Posterior vena cava (tissue), 2 donors: ENCODE measurements around the gene CAPN5. TPM values are rescaled to one million over a fixed set of nuclear protein-coding genes. Genes with fewer than 3 reads are reported as not detected.
"Not testable (repeated sequence)": the region's sequence is repeated elsewhere in the genome, so short reads cannot be mapped to it uniquely, and the experiment has no call there.

Experiments used
- DNase-seq: peaks from one replicate; pipeline ENCODE4 v3.0.0-alpha.2; 2020; ENCODE audit warnings: low spot score
- intact Hi-C, 2 donors: fragments of 100-400 bp; cut with DNase I; formaldehyde crosslinking; loops; one replicate each; pipeline versions ENCODE4 v1.14.1 to v1.14.2; 2022 to 2023
- total RNA-seq, 2 donors: library from RNA; stranded (reverse); fragmentation: NEBNext Ultra II Directional; extraction: Animal tissue kit (Norgen Biotek cat#: 25700); gene quantifications; one replicate each; pipeline ENCODE4 v1.2.1, GENCODE V29; 2021
- donor health status: DM: yes; HTN: yes; CAD: no.
- donor health status: DM: yes; HTN: yes; CAD: no.

Gene CAPN5
- total RNA-seq, 2 donors from 2014 or later, result 14.4 to 23.4 TPM

DNA sequence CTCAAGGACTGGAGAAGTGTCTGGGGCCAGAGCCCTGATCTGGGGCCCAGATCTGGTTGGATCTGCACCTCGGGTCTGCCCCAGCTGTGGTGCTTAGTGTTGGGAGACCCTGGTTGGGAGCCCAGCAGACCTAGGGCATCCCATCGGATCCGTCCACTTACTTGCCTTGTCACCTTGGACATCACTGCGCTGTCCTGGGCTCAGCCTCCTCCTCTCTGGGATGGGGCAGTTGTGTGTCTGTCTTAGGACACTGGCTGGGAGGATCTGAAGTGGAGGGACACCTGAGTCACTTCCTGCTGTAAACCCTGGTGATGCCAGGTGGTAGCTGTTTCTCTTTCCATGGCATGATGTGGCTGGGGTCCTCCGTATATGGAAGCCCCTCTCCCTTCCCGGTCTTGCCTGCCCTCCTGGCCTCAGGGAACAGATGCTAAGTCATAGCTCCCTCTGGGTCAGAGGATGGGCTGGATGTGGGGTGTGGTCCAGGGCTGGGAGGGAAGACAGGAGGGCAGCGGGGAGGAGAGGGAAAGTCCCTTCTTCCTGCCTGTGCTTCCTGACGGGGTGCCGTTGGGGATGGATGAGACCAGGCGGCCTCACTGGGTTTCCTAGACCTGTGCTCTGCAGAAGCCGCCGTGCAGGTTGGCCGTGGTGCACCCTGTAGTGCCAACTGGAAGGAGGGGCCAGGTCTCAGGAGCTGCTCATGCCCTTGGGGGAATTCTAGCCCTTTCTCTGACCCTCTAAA lies 23.8 kb downstream of the CAPN5 start:
- intact Hi-C loops, result loop anchor here (2.0 to 5.0 kb wide), 2 partner anchors 42 to 43 kb away; no protein-coding TSS in a partner anchor
- DNase-seq, result peak; percentile 49

DNA sequence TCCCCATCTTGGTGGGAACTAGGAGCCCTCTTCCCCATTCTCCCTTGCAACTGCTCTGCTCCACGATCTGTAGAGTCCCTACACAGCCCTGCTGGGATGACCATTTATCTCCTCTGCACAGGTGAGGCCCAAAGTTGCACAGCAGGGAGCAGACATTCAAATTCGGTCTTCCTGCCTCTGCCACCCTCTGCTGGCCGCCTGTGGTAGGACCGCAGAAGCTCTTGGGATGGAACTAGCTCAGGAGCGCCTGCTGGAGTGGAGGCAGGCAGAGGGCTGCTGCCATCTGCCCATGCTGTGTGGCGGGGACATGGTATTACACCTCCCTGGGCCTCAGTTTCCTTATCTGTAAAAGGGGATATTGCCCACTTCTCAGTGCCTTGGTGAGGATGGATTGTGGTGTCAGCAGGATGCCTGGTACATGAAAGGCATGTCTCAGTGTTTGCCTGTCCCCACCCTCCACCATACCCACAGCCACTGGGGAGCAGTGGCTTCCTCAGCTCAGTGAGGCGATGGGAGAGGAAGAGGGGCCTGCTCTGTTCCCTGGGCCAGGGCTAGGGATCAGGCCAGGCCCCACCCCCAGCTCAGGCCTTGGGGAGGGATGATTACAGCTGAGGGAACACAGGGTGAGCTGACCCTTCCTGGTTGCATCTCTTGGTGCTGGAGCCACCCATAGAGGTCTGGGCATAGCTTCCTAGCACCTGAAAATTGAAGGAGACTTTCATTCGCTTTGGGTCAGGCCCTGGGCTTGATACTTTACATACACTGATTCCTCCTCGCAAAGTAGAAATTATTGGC lies 24.6 kb downstream of the CAPN5 start:
- intact Hi-C loops, result loop anchor here (2.0 to 5.0 kb wide), 2 partner anchors 43 to 44 kb away; no protein-coding TSS in a partner anchor

DNA sequence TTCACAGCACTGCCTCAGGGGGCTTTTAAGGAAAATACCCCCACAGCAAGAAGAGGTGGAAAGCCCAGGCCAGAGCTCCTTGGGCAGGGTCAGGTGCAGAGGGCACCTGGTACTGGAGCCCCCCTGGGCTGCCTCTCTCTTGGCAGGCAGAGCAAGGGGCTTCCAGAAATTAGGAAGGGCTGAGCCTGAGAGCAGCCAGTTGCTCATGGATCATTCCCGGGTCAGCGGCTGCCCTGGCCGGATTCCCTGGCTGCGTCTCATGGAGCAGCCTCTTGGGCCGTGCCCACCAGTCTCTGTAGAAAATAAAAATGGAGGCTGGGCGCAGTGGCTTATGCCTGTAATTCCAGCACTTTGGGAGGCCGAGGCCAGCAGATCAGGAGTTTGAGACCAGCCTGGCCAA lies 25.6 kb downstream of the CAPN5 start:
- intact Hi-C loops, result loop anchor here in 1 of 2 donors (5.0 kb wide), 1 partner anchor 45 kb away; no protein-coding TSS in a partner anchor
- DNase-seq, result peak; percentile 79

More for the DNA sequence above, 24.6 kb downstream of the CAPN5 start:
- peak; percentile 93 for DNase-seq

DNA sequence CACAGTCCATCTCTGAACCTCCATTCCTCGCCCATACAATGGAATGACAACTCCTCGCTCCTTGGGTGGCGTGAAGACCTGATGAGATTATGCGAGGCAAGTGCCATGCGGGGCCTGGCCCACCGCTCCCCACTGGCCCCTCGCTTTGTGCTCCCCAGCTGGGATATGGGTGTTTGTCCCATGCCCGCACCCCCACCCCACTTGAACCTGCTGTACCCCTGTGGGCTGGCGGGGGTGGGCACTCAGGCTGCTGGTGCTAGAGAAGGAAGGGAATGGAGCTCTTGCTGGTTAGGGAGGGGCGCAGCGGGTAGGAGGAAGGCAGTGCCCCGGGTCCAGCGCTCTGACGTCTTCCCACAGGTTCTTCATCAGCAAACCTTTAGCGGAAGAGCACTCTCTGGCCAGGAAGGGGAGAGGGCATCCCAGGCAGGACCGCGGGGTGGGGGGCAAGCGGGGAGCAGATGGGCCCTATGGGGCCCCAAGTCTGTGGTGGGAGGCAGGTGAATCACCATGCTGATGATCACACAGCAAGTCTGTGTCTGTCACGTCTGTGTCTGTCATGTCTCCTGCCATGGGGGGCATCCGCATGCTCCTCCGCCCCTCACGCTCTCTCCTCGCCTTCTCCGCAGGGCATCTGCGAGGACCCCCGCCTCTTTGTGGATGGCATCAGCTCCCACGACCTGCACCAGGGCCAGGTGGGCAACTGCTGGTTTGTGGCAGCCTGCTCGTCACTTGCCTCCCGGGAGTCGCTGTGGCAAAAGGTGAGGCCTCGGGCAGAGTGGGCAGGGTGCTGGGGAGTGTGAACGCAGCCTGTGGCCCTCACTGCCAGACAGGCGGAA lies 26.5 kb downstream of the CAPN5 start:
- intact Hi-C loops, result loop anchor here in 1 of 2 donors (5.0 kb wide), 1 partner anchor 46 kb away; no protein-coding TSS in a partner anchor

DNA sequence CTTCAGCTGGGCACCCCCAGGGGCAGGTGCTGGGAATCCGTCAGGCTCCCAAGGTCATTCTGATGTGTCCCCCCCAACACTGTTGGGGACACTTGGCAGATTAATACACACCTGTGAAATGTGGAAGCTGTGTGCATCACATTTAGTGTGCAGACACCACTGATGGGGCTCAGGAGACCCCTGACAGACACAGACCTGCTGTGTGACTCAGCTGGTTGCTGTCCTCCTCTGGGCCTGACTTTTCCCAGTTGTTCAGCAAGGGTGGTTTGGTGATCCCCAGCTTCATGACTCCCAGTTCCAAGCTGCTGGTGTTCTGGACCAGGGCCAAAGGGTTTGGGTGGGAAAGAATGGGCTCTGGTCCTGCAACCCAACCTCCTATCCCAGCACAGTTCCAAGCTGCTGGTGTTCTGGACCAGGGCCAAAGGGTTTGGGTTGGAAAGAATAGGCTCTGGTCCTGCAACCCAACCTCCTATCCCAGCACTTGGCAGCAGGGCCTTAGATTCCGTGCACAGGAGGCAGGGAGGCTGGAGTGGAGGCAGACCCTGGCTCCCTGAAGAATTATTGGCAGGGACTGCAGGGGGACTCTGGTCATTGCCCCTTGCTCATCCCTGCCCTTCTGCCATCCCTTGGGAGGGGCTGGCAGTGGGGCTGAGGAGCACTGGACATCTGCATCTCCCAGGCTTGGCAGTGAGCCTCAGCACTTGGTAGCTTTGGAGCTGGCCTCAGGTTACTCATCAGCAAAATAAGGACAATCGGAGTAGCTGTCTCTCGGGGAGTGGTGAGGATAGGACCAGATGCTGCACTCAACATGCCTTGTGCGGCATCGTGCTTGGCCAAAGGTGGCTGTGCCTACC lies 27.4 kb downstream of the CAPN5 start:
- peak; percentile 62 for DNase-seq
- intact Hi-C loops, result loop anchor here in 1 of 2 donors (5.0 kb wide), 1 partner anchor 47 kb away; no protein-coding TSS in a partner anchor

More for the DNA sequence above, 26.5 kb downstream of the CAPN5 start:
- DNase-seq, result peak; percentile 73

DNA sequence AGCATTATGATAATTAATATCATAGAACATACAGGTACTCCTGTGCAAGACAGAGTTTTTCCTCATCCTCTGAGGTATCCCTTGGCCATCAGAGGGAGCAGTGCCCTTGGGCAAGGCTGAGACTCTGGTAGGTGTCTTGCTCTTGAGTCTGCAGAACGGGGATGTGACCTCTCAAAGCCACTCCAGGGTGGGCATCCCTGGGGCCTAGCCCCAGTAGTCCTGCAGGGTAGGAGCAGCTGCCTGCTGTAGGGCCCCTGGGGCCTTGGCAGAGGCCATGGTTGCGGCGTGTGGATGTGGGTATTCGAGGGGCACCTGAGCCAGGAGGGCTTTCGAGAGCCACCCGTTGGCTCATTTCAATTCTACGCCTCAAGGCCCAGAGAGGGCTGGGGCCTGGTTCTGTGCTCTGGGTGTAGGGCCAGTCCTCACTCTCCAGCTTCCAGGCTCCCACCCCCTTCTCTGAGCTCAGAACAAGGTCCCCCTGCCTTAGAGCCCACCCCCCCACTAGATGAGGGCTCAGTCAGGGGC lies 28.1 kb downstream of the CAPN5 start:
- intact Hi-C loops, result loop anchor here in 1 of 2 donors (5.0 kb wide), 1 partner anchor 48 kb away; no protein-coding TSS in a partner anchor
- peak; percentile 54 for DNase-seq

DNA sequence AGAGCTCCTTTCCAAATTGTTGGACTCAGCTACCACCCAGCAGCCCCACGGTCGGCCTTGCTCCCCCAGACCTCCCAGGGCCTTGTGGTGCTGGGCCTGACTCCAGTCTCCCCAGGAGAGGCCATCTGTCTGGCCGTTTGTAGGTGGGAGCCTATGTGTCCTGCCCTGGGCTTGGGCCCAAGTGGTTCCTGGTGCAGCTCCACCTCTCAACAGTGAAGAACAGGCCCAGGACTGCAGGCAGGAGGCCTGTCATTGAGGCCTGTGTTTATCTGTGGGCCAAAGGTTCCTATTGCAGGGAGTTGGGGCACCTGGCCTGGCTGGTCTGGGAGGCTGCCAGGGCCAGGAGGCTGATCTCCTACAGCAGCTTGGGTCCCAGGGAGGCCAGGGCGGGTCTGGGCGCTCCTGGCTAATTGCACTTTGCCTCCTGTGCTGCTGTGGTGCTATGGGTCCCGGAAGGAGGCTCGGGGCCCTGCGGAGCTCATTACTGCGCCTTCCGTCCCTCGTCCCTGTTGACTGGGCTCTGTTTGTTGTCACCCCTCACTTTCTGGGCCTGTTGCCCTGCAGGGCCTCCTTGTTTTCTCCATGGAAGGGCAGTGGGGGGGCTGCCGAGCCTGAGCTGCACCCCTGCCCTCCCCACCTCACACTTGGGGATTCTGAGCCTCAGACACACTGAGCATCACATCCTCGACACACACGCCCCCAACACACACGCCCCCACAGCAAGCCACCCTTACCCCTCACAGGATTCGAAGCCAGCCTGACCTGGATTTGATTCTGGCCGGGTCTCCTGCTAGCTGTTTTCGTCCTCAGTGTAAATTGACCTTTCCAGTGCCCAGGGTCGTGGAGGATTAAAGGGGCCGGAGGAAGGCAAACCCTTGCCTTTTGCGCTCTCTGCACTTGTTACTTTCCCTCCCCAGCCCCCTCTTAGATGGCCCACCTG lies 29.1 kb downstream of the CAPN5 start:
- intact Hi-C loops, result no loop called here
- DNase-seq, result peak; percentile 80

DNA sequence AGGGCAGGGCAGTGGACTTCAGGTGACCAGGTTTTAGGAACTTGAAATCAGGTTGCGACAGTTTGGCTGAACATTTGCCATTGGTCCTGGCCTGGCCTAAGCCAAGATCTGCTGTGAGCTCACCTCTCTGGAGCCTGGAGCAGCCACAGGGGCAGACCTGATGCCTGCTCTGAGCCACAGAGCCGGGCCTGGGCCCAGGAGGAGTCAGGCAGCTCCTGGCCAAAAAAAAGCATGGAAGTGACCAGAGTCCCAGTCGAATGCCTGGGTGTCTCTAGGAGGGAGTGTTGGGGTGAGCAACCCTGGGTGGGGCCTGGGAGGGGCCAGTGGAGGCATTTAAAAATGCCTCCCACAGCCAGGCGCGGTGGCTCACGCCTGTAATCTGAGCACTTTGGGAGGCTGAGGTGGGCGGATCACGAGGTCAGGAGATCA lies 29.8 kb downstream of the CAPN5 start:
- intact Hi-C loops, result no loop called here
- DNase-seq, result peak; percentile 70

DNA sequence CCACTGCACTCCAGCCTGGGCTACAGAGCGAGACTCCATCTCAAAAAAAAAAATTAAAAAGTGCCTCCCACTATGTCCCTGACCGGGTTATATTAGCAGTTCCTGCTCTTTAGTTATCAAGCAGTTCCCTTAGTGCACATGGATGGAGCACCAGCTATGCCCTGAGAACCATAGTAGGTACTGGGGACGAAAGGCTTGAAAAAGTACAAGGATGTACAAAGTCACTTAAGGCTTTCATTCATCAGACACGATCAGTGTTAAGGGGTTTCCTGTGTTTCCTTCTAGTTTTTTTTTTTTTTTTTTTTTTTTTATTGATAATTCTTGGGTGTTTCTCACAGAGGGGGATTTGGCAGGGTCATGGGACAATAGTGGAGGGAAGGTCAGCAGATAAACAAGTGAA lies 30.4 kb downstream of the CAPN5 start:
- DNase-seq, intact Hi-C loops: not testable (repeated sequence)

DNA sequence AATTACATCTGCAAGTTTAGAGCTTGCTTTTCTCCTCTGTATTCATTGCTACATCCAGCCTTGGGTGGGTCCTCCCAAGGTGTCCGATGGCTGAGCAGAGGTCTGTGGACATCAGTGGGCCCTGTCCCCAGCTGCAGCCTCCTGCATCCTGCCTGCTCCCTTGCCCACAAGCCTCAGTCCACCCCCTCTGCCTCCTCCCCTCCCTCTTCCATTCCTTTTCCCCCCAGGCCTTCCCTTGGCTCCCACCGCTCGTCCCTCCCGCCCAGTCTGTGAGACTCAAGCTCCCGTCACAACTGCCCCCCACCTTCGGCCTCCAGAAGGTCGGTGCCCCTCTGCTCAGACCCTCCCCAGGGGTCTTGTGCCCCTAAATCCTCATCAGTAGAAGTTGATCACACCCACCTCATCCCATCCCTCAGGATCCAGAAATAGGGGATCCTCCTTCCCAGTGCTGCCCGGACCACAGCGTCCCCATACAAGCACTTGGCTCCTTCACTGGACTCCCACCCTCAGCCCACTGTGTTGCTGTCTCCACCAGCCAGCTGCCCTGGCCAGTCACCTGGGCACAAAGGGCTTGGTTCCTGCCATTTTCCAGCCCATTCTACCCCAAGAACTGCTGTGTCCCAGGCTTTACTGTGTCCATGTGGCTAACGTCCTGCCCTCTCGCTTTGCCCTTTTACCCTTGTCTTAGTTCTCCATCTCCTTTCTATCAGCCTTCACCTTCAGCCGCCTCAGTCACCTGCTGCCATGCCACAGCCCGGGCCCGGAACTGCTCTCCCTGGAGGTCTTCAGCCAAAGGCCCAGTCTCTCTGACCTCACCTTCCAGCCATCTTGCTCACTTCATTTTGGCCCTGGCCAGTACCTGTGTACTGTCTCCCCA lies 33.6 kb downstream of the CAPN5 start:
- intact Hi-C loops, result no loop called here
- peak; percentile 60 for DNase-seq

DNA sequence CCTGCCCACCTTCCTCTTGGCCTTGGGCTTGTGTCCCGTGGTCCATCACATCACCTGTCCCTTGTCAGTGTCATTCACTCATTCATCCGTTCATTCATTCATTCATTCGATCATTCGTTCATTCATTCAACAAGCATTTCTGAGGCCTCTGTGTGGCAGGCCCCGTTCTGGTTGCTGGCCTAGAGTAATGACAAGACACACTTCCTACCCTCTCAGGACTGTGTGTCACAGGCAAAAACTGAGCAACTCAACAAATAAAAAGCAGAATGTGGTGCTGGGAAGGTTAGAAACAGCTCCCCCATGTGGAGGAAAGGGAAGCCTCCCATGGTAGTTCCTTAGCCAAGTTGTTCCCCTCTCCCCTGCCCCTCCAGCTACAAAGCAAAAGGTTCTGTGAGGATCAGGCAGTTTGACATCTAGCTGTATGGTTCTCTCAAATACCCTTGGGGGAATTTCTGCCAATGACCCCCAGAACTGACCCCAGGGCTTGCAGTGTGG lies 34.3 kb downstream of the CAPN5 start:
- intact Hi-C loops, result no loop called here
- no peak for DNase-seq

DNA sequence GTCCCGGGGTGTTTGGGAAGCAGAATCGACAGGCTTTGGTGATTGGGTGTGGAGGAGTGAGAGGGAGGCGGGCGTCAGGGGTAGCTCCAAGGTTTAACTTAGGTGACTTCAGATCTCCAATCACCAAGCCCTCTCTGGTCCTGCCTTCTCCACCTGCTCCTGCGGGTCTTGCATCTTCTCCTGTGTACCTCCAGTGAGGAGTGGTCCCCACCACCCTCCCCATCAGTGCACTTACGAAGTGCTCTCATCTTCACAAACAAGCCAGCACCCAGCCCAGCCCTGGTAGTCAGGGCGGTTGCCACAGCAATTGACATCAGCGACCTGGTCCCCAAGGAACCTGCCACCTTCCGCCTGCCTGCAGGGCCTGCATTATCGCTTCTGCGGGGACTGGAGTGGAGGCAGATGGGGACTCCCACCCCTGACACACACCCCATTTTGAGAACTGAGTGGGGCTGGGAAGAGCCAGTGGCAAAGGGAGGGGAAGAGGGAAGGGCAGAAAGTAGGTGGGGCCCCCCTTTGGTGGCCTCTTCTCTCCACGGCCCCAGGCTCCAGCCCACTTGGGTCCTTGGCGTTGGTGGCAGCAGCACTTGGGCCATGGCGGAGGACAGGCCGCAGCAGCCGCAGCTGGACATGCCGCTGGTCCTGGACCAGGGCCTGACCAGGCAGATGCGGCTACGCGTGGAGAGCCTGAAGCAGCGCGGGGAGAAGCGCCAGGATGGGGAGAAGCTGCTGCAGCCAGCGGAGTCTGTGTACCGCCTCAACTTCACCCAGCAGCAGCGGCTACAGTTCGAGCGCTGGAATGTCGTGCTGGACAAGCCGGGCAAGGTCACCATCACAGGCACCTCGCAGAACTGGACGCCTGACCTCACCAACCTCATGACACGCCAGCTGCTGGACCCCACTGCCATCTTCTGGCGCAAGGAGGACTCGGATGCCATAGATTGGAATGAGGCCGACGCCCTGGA lies 35.8 kb downstream of the CAPN5 start, which contains the start of gene OMP:
TSS of gene OMP (plus strand) at position 595 of the 965 bp plus-strand sequence. CDS start at position 595, 0 bp downstream.
- no peak for DNase-seq
- intact Hi-C loops, result no loop called here

DNA sequence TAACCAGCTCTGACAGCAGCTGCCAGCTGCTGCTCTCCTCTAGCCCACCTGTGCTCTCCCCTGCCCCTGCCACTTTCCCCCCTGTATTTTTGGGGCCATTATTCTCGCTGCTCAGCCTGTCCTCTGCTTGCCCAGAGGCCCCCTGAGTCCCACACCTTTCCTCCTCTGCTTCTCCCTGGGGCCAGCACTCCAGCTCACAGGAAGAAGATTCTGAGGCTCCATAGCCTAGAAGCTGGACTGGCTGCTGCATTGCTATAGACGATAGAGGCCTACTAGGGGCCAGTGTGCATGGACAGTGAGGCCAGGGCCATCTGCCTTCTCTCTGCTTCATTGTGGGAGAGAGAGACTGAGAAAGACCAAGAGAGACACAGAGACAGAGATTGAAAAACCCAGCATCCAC lies 36.5 kb downstream of the CAPN5 start:
- no peak for DNase-seq
- intact Hi-C loops, result no loop called here

DNA sequence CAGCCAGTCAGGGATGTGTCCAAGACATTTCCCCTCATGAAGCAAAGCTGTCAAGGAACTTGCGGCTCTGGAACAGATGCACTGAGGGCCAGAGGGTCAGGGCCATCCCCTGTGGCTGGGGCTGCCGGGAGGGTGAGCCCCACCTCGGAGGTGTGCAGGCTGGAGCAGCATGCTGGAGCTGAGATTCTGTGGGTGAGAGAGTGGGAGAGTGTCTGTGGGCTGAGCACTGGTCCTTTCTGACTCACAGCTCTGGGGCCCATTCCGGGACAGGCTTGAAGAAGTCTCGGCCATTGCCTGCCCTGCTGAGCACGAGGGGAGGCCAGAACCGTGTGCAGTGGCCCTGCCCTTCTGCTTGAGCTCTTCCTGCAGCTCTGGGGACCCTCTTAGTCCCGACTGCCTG lies 38.0 kb downstream of the CAPN5 start:
- DNase-seq, result no peak
- intact Hi-C loops, result no loop called here

DNA sequence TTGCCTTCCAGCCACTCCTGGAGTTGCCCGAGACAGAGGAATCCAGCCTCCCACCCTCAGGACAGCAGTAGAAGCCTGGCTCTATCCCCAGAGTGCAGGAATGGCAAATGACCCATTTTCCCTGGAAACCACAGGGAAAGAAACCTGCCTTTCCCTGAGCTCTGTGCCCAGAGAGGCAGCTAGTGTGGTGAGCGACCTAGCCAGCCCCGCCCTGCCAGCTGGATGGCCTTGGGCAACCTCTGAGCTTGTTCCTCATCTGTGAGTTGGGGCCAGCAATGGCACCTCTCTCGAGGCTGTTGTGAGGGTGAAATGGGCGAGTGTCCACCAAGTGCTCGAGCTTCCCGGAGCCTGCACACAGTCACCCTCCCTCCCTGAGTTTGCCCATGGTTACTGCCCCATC lies 39.5 kb downstream of the CAPN5 start:
- no peak for DNase-seq
- intact Hi-C loops, result no loop called here
